ENCODE data around the gene SHKBP1. TPM values are rescaled to one million over a fixed set of nuclear protein-coding genes. Genes with fewer than 3 reads are reported as not detected.

The SHKBP1 gene
- total and polyA plus RNA-seq, 2 of the 8 experiments (the other 6 are each of a cell fraction or from before 2014, with no cell fraction given): 74.6 to 98.8 TPM

DNA sequence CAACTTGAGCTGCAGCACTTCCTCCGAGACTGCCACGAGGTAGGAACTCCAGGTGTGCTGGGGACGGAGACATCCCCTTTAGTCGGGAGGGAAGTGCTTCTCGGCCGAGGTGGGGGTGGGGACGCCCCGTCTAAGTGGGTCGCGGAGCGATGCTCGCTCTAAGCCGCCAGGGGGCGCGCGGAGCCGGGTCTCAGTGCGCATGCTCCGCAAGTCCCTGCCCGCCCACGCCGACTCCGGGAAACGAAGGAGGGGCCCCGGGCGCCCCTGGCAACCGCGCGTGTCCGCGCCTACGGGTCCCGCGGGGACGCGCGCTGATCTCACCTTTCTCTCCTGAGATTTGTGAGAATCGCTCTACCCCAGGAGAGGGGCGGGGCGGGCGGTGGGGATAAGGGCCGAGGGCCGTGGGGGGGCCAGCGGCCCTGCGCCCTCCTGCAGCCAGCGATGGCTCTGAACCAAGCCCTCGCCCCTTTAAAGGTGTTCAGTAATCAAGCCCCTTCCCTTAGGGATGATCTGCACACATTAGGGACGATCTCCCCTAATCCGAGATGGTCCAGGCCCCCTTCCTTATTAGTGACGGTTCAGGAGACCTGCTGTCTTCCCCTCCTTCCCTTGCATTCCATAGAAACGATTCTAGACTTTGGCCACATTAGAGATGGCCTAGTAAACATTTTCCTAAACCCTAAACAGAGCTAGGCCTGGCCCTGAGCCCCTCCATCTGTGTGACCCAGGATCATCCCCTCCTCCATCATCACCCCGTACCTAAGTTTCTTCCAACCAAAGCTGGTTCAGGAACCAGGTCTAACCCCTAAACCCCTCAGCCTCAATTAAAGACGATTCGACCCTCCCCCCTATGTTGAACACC, 47.3 kb upstream of the SHKBP1 start:
- Histone ChIP-seq H3K9me3 (ENCODE audit: insufficient read depth in 2 of 2, low read depth in 1 of 2, low read length in 1 of 2) (peaks cover 0 to 3% of the 10 kb centered on the region in 2 experiments; a peak in 1 of 4 replicates), H3K4me2 (ENCODE audit: insufficient read depth in 1 of 2, low read depth in 2 of 2, low read length in 2 of 2) (peak overlapping the region; percentile 55 to 64), H3K79me1 (ENCODE audit: low read depth, low read length) (no peaks in the 10 kb centered on the region), H3K56ac (replicated peaks; ENCODE audit: insufficient read length, low read depth, low read length) (no peak overlapping the region), H2AFZ (ENCODE audit: low read length) (0 out of 2 replicates have a peak overlapping the region, but pooled peaks have one; percentile 37), H3K4ac (replicated peaks; ENCODE audit: insufficient read length, low read depth, low read length) (no peak overlapping the region), H3K18ac (ENCODE audit: extremely low read depth, low read length) (peak overlapping the region; percentile 90), H3K23me2 (ENCODE audit: low read depth, low read length) (peaks cover 9% of the 10 kb centered on the region), H3K36me3 (ENCODE audit: control insufficient read depth in 2 of 4, insufficient read depth in 4 of 4, low read length in 3 of 4) (no peaks in the 10 kb centered on the region), H3K4me3 (ENCODE audit: extremely low read depth in 1 of 4, insufficient read depth in 2 of 4, low read depth in 3 of 4, low read length in 4 of 4) (peak overlapping the region; percentile 24 to 62 (median 44); a peak in 7 of 8 replicates), H2BK12ac (ENCODE audit: low read depth, low read length) (peak overlapping the region; percentile 68; the same call in 1 of the 2 replicates), H4K8ac (ENCODE audit: extremely low read depth, insufficient read depth, low read length) (no peak overlapping the region), H4K91ac (replicated peaks; ENCODE audit: insufficient read length, low read length) (peak overlapping the region; percentile 15), H2AK5ac (ENCODE audit: low read depth, low read length) (no peak overlapping the region), H3K9ac (replicated peaks in 1 of 4; ENCODE audit: extremely low read depth in 1 of 4, low read depth in 3 of 4, low read length in 3 of 4) (no peak overlapping the region), H3K4me1 (replicated peaks in 1 of 4; ENCODE audit: control insufficient read depth in 3 of 4, insufficient read depth in 4 of 4, low read length in 3 of 4) (peaks cover 0 to 7% (median 4%) of the 10 kb centered on the region in 4 experiments; a peak in 6 of 7 replicates), H3K23ac (ENCODE audit: insufficient read length) (no peak overlapping the region), H3K27ac (ENCODE audit: low read depth, low read length) (no peak overlapping the region), H2BK5ac (ENCODE audit: low read depth, low read length) (no peak overlapping the region; the same call in 1 of the 2 replicates), H3K14ac (ENCODE audit: insufficient read length) (no peak overlapping the region), H2BK20ac (ENCODE audit: low read length) (peak overlapping the region; percentile 21; the same call in 1 of the 2 replicates), H2BK15ac (ENCODE audit: low read length) (0 out of 2 replicates have a peak overlapping the region, but pooled peaks have one; percentile 75), H4K5ac (ENCODE audit: insufficient read length, low read depth, low read length) (no peak overlapping the region), H3K79me2 (ENCODE audit: control insufficient read depth in 1 of 2, insufficient read depth in 2 of 2, low read length in 2 of 2) (no peaks in the 10 kb centered on the region), H3K27me3 (replicated peaks in 1 of 4; ENCODE audit: control insufficient read depth in 3 of 4, extremely low read depth in 1 of 4, insufficient read depth in 3 of 4, low read length in 3 of 4) (peaks cover 0 to 4% (median 0%) of the 10 kb centered on the region in 4 experiments; a peak in 2 of 7 replicates), H4K20me1 (replicated peaks in 1 of 2; ENCODE audit: control insufficient read depth in 1 of 2, insufficient read depth in 2 of 2, low read length in 2 of 2) (no peaks in the 10 kb centered on the region), H2BK120ac (replicated peaks; ENCODE audit: low read depth, low read length) (no peak overlapping the region)
- no peak for FAIRE-seq
- CTCF ChIA-PET (ENCODE audit: partially characterized antibody): interaction anchor here (0.6 to 2.7 kb wide), 18 partner anchors 9 to 677 kb away, joined by 3 to 10 read pairs (median 3); partner anchors contain the start of gene LTBP4
- 12% methylated on average over 33 of the region's 54 CpGs; no CpG with 5 or more reads in 1 of the 2 experiments for WGBS, 2 experiments (ENCODE audit: extremely low coverage in 1 of 2, insufficient coverage in 1 of 2, insufficient read length in 1 of 2, insufficient replicate concordance in 2 of 2, low coverage in 1 of 2, low lambda C conversion rate in 2 of 2, missing lambda C conversion rate in 1 of 2)
- POLR2A ChIA-PET (ENCODE audit: partially characterized antibody): no interaction called here
- peak; percentile 80 to 96 for DNase-seq (ENCODE audit: low read depth in 1 of 2, low spot score in 2 of 2)
- peak; percentile 87 to 96 (median 93) for TF ChIP-seq CTCF (IDR thresholded peaks at IDR 0.05; ENCODE audit: control extremely low read depth in 1 of 3, insufficient read depth in 1 of 3, low read depth in 1 of 3, low read length in 3 of 3)
- peak; percentile 56; the same call in 1 of the 2 replicates for TF ChIP-seq YY1 (IDR thresholded peaks at IDR 0.05; ENCODE audit: low read depth, low read length)
- TF ChIP-seq NANOG (IDR thresholded peaks at IDR 0.05; ENCODE audit: insufficient read depth, low read depth, low read length, poor library complexity, severe bottlenecking): no peak
- peak; percentile 26; the same call in 1 of the 2 replicates for TF ChIP-seq TBP (IDR thresholded peaks at IDR 0.05; ENCODE audit: low read depth, low read length)
- TF ChIP-seq CREB1 (IDR thresholded peaks at IDR 0.05): peak; percentile 46; the same call in 1 of the 2 replicates
- TF ChIP-seq KDM1A (IDR thresholded peaks at IDR 0.05; ENCODE audit: borderline replicate concordance, low read length): peak; percentile 43; the same call in 1 of the 2 replicates
- peak; percentile 42; the same call in 1 of the 2 replicates for TF ChIP-seq RBBP5 (IDR thresholded peaks at IDR 0.05; ENCODE audit: borderline replicate concordance, low read depth, low read length)
- TF ChIP-seq TCF12 (IDR thresholded peaks at IDR 0.05; ENCODE audit: low read depth, low read length): 0 out of 2 replicates have a peak, but pooled peaks have one; percentile 8
